IMR-90 (cell line): Measurements from ENCODE around the gene CYP17A1. TPM values are rescaled to one million over a fixed set of nuclear protein-coding genes. Genes with fewer than 3 reads are reported as not detected.
A peak's percentile ranks its signal among the peaks of the same experiment; 100 is the strongest.

Experiments
- ATAC-seq: fragments of 200-7000 bp; cut with Tn5 transposase; 2 replicates; pipeline ENCODE4 v1.9.1; 2020; ENCODE audit warnings: low read depth, mild to moderate bottlenecking, moderate library complexity
- BruUV-seq: library from RNA; stranded (reverse); fragments of 400-500 nt; replicated peaks from 2 replicates; lab custom pipeline; 2021; lab: Mats Ljungman, UMichigan
- CTCF ChIA-PET: fragments of 300-600 bp; formaldehyde crosslinking; extraction: SDS; loops from one replicate; lab custom pipeline; 2021; ENCODE audit warnings: antibody characterized with exemption; lab: Yijun Ruan, JAX
- POLR2A ChIA-PET: fragments of 300-600 bp; sonication (Branson Sonifier 250); formaldehyde crosslinking; loops from one replicate; lab custom pipeline; 2022; ENCODE audit warnings: antibody characterized with exemption; ENCODE audit not compliant: unreplicated experiment; lab: Charles Lee
- DNase-seq: peaks from one replicate; pipeline ENCODE4 v3.0.0; 2013
- H2AFZ ChIP-seq: replicated peaks from 2 replicates; pipeline ENCODE3; 2013; ENCODE audit warnings: low read length, mild to moderate bottlenecking; ENCODE audit not compliant: poor library complexity
- H2AK5ac ChIP-seq: 2 replicates; pipeline ENCODE4 v1.6.1; 2013; ENCODE audit warnings: low read depth, low read length, inconsistent platforms
- H2AK9ac ChIP-seq: replicated peaks from 2 replicates; pipeline ENCODE3; 2013; ENCODE audit warnings: mild to moderate bottlenecking, low read depth, low read length, moderate library complexity; ENCODE audit not compliant: poor library complexity
- H2BK120ac ChIP-seq: 2 replicates; pipeline ENCODE4 v1.6.1; 2013; ENCODE audit warnings: low read depth, low read length, inconsistent platforms
- H2BK15ac ChIP-seq: 3 replicates; pipeline ENCODE4 v1.6.1; 2013; ENCODE audit warnings: low read depth, low read length, inconsistent platforms
- H2BK20ac ChIP-seq: 2 replicates; pipeline ENCODE4 v1.6.1; 2013; ENCODE audit warnings: low read depth, mild to moderate bottlenecking, inconsistent platforms, low read length, moderate library complexity
- H2BK5ac ChIP-seq: 2 replicates; pipeline ENCODE4 v1.6.1; 2013; ENCODE audit warnings: mild to moderate bottlenecking, low read depth, low read length, inconsistent platforms; ENCODE audit not compliant: poor library complexity, severe bottlenecking
- H3K14ac ChIP-seq: replicated peaks from 2 replicates; pipeline ENCODE4 v1.6.1; 2013; ENCODE audit warnings: low read depth, low read length, inconsistent platforms
- H3K18ac ChIP-seq: 2 replicates; pipeline ENCODE4 v1.6.1; 2013; ENCODE audit warnings: low read depth, low read length, control low read depth
- H3K23ac ChIP-seq: 2 replicates; pipeline ENCODE4 v1.6.1; 2013; ENCODE audit warnings: low read depth, low read length, inconsistent platforms
- H3K27ac ChIP-seq: 2 replicates; pipeline ENCODE4 v1.5.1; 2013; ENCODE audit warnings: mild to moderate bottlenecking, control low read depth, low read length; ENCODE audit not compliant: insufficient read depth
- H3K27me3 ChIP-seq: 2 replicates; pipeline ENCODE4 v1.6.1; 2013; ENCODE audit warnings: low read length; ENCODE audit not compliant: control insufficient read depth, insufficient read depth
- H3K36me3 ChIP-seq: 2 replicates; pipeline ENCODE4 v1.6.1; 2013; ENCODE audit warnings: low read length, mixed read lengths; ENCODE audit not compliant: control insufficient read depth, insufficient read depth
- H3K4ac ChIP-seq: 2 replicates; pipeline ENCODE4 v1.6.1; 2013; ENCODE audit warnings: low read depth, low read length, inconsistent platforms
- H3K4me1 ChIP-seq: 2 replicates; pipeline ENCODE4 v1.6.1; 2013; ENCODE audit warnings: low read length, mixed read lengths; ENCODE audit not compliant: control insufficient read depth, insufficient read depth
- H3K4me2 ChIP-seq: 2 replicates; pipeline ENCODE4 v1.6.1; 2013; ENCODE audit warnings: low read depth, mild to moderate bottlenecking, control low read depth, low read length, moderate library complexity
- H3K4me3 ChIP-seq: 2 replicates; pipeline ENCODE4 v1.5.1; 2013; ENCODE audit warnings: low read depth, mild to moderate bottlenecking, control low read depth, low read length, moderate library complexity; ENCODE audit not compliant: insufficient read depth
- H3K56ac ChIP-seq: 2 replicates; pipeline ENCODE4 v1.6.1; 2013; ENCODE audit warnings: low read length, inconsistent platforms; ENCODE audit not compliant: insufficient read depth; ENCODE audit errors: extremely low read depth
- H3K79me1 ChIP-seq, 2 experiments: 2 replicates each; pipeline ENCODE4 v1.6.1; 2013; ENCODE audit warnings: low read length in 2 of 2, inconsistent platforms in 1 of 2, low read depth in 1 of 2
- H3K9ac ChIP-seq: 2 replicates; pipeline ENCODE4 v1.6.1; 2013; ENCODE audit warnings: low read depth, low read length, control low read depth
- H3K9me1 ChIP-seq: 2 replicates; pipeline ENCODE4 v1.6.1; 2013; ENCODE audit warnings: low read length, inconsistent platforms; ENCODE audit not compliant: insufficient read depth
- H3K9me3 ChIP-seq: 2 replicates; pipeline ENCODE4 v1.6.1; 2013; ENCODE audit warnings: low read length; ENCODE audit not compliant: control insufficient read depth, insufficient read depth
- H4K20me1 ChIP-seq: 2 replicates; pipeline ENCODE4 v1.6.1; 2013; ENCODE audit warnings: low read length, inconsistent platforms; ENCODE audit not compliant: insufficient read depth
- H4K5ac ChIP-seq: 2 replicates; pipeline ENCODE4 v1.6.1; 2013; ENCODE audit warnings: mild to moderate bottlenecking, low read depth, low read length, control low read depth
- H4K8ac ChIP-seq, 2 experiments: 2 replicates each; pipeline ENCODE4 v1.6.1; 2013; ENCODE audit warnings: low read depth in 2 of 2, low read length in 2 of 2, control low read depth in 1 of 2, inconsistent platforms in 1 of 2
- H4K91ac ChIP-seq: 2 replicates; pipeline ENCODE4 v1.6.1; 2013; ENCODE audit warnings: low read depth, low read length, inconsistent platforms; ENCODE audit not compliant: insufficient read depth
- BHLHE40 ChIP-seq: fragments of 150-350 bp; IDR thresholded peaks from 2 replicates; pipeline ENCODE4 v1.6.1; 2016; ENCODE audit warnings: mild to moderate bottlenecking, low read depth, low read length
- CEBPB ChIP-seq: IDR thresholded peaks from 2 replicates; pipeline ENCODE4 v1.6.1; 2012; ENCODE audit warnings: low read depth, low read length, improper control_type of control experiment
- CHD1 ChIP-seq: IDR thresholded peaks from 2 replicates; pipeline ENCODE4 v1.6.1; 2012; ENCODE audit warnings: low read depth, low read length, improper control_type of control experiment
- CTCF ChIP-seq: conservative IDR thresholded peaks from 2 replicates; pipeline ENCODE4 v1.5.1; 2012; ENCODE audit warnings: mild to moderate bottlenecking, low read depth, low read length, improper control_type of control experiment
- ELK1 ChIP-seq: fragments of 150-350 bp; IDR thresholded peaks from 2 replicates; pipeline ENCODE4 v1.6.1; 2016; ENCODE audit warnings: low read depth, mild to moderate bottlenecking, low read length, moderate library complexity, borderline replicate concordance
- FOS ChIP-seq: fragments of 150-350 bp; IDR thresholded peaks from 2 replicates; pipeline ENCODE4 v1.6.1; 2016; ENCODE audit warnings: low read depth, low read length
- MAFK ChIP-seq: IDR thresholded peaks from 2 replicates; pipeline ENCODE4 v1.6.1; 2012; ENCODE audit warnings: low read depth, low read length, improper control_type of control experiment
- MAZ ChIP-seq: IDR thresholded peaks from 2 replicates; pipeline ENCODE4 v1.6.1; 2012; ENCODE audit warnings: low read depth, mild to moderate bottlenecking, low read length, improper control_type of control experiment, moderate library complexity, borderline replicate concordance
- NFE2L2 ChIP-seq: fragments of 150-350 bp; IDR thresholded peaks from 2 replicates; pipeline ENCODE4 v1.6.1; 2016; ENCODE audit warnings: low read depth, mild to moderate bottlenecking, low read length
- POLR2A ChIP-seq: IDR thresholded peaks from 2 replicates; pipeline ENCODE4 v1.6.1; 2012; ENCODE audit warnings: mild to moderate bottlenecking, low read depth, low read length
- RAD21 ChIP-seq: IDR thresholded peaks from 2 replicates; pipeline ENCODE4 v1.6.1; 2012; ENCODE audit warnings: low read length, improper control_type of control experiment
- RFX5 ChIP-seq: IDR thresholded peaks from 2 replicates; pipeline ENCODE4 v1.8.0; 2012; ENCODE audit warnings: low read depth, mild to moderate bottlenecking, low read length, moderate library complexity
- SMC3 ChIP-seq: fragments of 150-350 bp; IDR thresholded peaks from 2 replicates; pipeline ENCODE4 v1.6.1; 2016; ENCODE audit warnings: low read depth, mild to moderate bottlenecking, antibody characterized with exemption, low read length, moderate library complexity
- USF2 ChIP-seq: fragments of 150-350 bp; IDR thresholded peaks from 2 replicates; pipeline ENCODE4 v1.6.1; 2017; ENCODE audit warnings: mild to moderate bottlenecking, antibody characterized with exemption, low read length, low read depth
- WGBS, 2 experiments: methylation state at CpG; one replicate each; pipeline versions ENCODE4 v1.1.5 to v1.1.7; 2013; ENCODE audit warnings: missing lambda C conversion rate in 2 of 2; ENCODE audit not compliant: insufficient read length in 1 of 2; ENCODE audit errors: extremely low coverage in 2 of 2; 5-methylcytosine and 5-hydroxymethylcytosine counted together
- dilution Hi-C: fragments of 300-500 bp; cut with HindIII; formaldehyde crosslinking; loops from one replicate; pipeline ENCODE4 v1.14.3; 2018; ENCODE audit warnings: low sequenced_read_pairs; ENCODE audit not compliant: unreplicated experiment
- in situ Hi-C: fragments of 300-500 bp; cut with MboI; formaldehyde crosslinking; loops from 3 replicates; pipeline ENCODE4 v1.14.3; 2019; ENCODE audit warnings: low sequenced_read_pairs, inconsistent platforms, mixed read lengths
- intact Hi-C: fragments of 100-400 bp; cut with micrococcal nuclease; formaldehyde crosslinking; loops from 2 replicates; pipeline ENCODE4 v1.10.0; 2022
- polyA plus RNA-seq, 3 experiments: library from polyadenylated mRNA; depleted of rRNA; stranded (reverse); fragments of >200 nt; gene quantifications; 2 replicates each; pipeline ENCODE4 v1.2.3, GENCODE V29; 2012; ENCODE audit warnings: low replicate concordance in 1 of 3
- total RNA-seq: library from RNA; depleted of rRNA; stranded (reverse); fragments of >200 nt; gene quantifications from 2 replicates; pipeline ENCODE4 v1.2.3, GENCODE V29; 2012

Gene CYP17A1
- total and polyA plus RNA-seq, 2 of the 4 experiments (the other 2 are of a cell fraction), result not detected

GRCh38 chr10:102782673-102783551 lies 54.3 kb downstream of the CYP17A1 start:
- H3K56ac ChIP-seq, result no peak overlapping the region
- peak overlapping the region; percentile 0 for H2AFZ ChIP-seq
- ChIA-PET POLR2A (no interaction called here), CTCF (no interaction called here)
- H3K9me1 ChIP-seq, result peaks cover 21% of the 10 kb centered on the region
- peak overlapping the region; percentile 76 for H3K4me2 ChIP-seq
- no peak overlapping the region for H3K9ac ChIP-seq
- DNase-seq (peak; percentile 95), ATAC-seq (peak; percentile 90)
- intact Hi-C loops (loop anchor here (2.0 to 5.0 kb wide), 2 partner anchors 20 to 41 kb away; partner anchors contain the start of gene WBP1L), dilution Hi-C loops (no loop called here), in situ Hi-C loops (no loop called here)
- H3K14ac ChIP-seq, result no peak overlapping the region
- no peak overlapping the region for H3K18ac ChIP-seq
- BruUV-seq, result no TSS peak
- no peaks in the 10 kb centered on the region for H3K9me3 ChIP-seq
- H3K27ac ChIP-seq, result peak overlapping the region; percentile 5; the same call in 1 of the 2 replicates
- peak overlapping the region; percentile 18 for H2AK9ac ChIP-seq
- no peak overlapping the region for H2BK15ac ChIP-seq
- H2BK120ac ChIP-seq, result no peak overlapping the region
- H4K20me1 ChIP-seq, result peaks cover 88% of the 10 kb centered on the region
- H2AK5ac ChIP-seq, result peak overlapping the region; percentile 20
- peaks cover 2% of the 10 kb centered on the region; the same call in 1 of the 2 replicates for H3K36me3 ChIP-seq
- no peak overlapping the region for H3K4ac ChIP-seq
- H3K4me3 ChIP-seq, result no peak overlapping the region
- peaks cover 52 to 58% of the 10 kb centered on the region in 2 experiments for H3K79me1 ChIP-seq
- peaks cover 5% of the 10 kb centered on the region for H3K27me3 ChIP-seq
- no peak overlapping the region for H4K91ac ChIP-seq
- no peak overlapping the region for H4K5ac ChIP-seq
- H3K23ac ChIP-seq, result no peak overlapping the region
- H4K8ac ChIP-seq, result no peak overlapping the region
- no peak overlapping the region for H2BK20ac ChIP-seq
- H2BK5ac ChIP-seq, result peak overlapping the region; percentile 7
- 89% methylated on average over 5 of the region's 18 CpGs; no CpG with 5 or more reads in 1 of the 2 experiments for WGBS, 2 experiments
- peaks cover 16% of the 10 kb centered on the region for H3K4me1 ChIP-seq
- TF ChIP-seq USF2, result no peak
- peak; percentile 15; the same call in 1 of the 2 replicates for TF ChIP-seq MAZ
- no peak for TF ChIP-seq CTCF
- peak; percentile 91 for TF ChIP-seq BHLHE40
- peak; percentile 98 for TF ChIP-seq CEBPB
- TF ChIP-seq MAFK, result peak; percentile 23; the same call in 1 of the 2 replicates
- TF ChIP-seq ELK1, result no peak
- TF ChIP-seq FOS, result 0 out of 2 replicates have a peak, but pooled peaks have one; percentile 7
- TF ChIP-seq RAD21, result no peak; the same call in 1 of the 2 replicates
- no peak for TF ChIP-seq RFX5
- no peak for TF ChIP-seq POLR2A
- TF ChIP-seq CHD1, result peak; percentile 14; the same call in 1 of the 2 replicates
- no peak; the same call in 1 of the 2 replicates for TF ChIP-seq SMC3
- no peak for TF ChIP-seq NFE2L2
